ENCODE results near the gene GTF2A1L. TPM values are rescaled to one million over a fixed set of nuclear protein-coding genes. Genes with fewer than 3 reads are reported as not detected.
"Not testable (repeated sequence)": the region's sequence is repeated elsewhere in the genome, so short reads cannot be mapped to it uniquely, and the experiment has no call there.

Gene GTF2A1L
- polyA plus RNA-seq, 5 donors: 0.16 to 1.2 (median 0.86) TPM; not detected in 1

GRCh38 chr2:48699348-48699930 is 81.8 kb downstream of the GTF2A1L start:
- no peak for DNase-seq

- DNase-seq: not testable (repeated sequence)
These were observed 86.0 kb downstream of the GTF2A1L start for GRCh38 chr2:48703621-48704020.

- DNase-seq: no peak
These were observed 89.8 kb downstream of the GTF2A1L start for GRCh38 chr2:48707466-48707865.

GRCh38 chr2:48709096-48710034 is 91.7 kb downstream of the GTF2A1L start:
- no peak for DNase-seq

GRCh38 chr2:48711343-48711742 is 93.7 kb downstream of the GTF2A1L start:
- no peak for DNase-seq

GRCh38 chr2:48712151-48712550 is 94.5 kb downstream of the GTF2A1L start:
- DNase-seq: no peak

GRCh38 chr2:48713647-48714046 is 96.0 kb downstream of the GTF2A1L start:
- no peak for DNase-seq

GRCh38 chr2:48714245-48714644 is 96.6 kb downstream of the GTF2A1L start:
- no peak for DNase-seq

GRCh38 chr2:48715042-48715899 is 97.6 kb downstream of the GTF2A1L start:
- no peak for DNase-seq

GRCh38 chr2:48715956-48716355 is 98.3 kb downstream of the GTF2A1L start:
- peak; percentile 52 to 55 for DNase-seq

- DNase-seq: no peak
These were observed 100.2 kb downstream of the GTF2A1L start for GRCh38 chr2:48717846-48718245.

GRCh38 chr2:48719480-48720177 is 102.0 kb downstream of the GTF2A1L start:
- peak in 1 of 2 donors; percentile 31 for DNase-seq

GRCh38 chr2:48721158-48721557 is 103.5 kb downstream of the GTF2A1L start:
- no peak for DNase-seq

GRCh38 chr2:48722391-48722790 is 104.7 kb downstream of the GTF2A1L start:
- DNase-seq: no peak

GRCh38 chr2:48723129-48723528 is 105.5 kb downstream of the GTF2A1L start:
- DNase-seq: no peak

- DNase-seq: no peak
These were observed 106.6 kb downstream of the GTF2A1L start for GRCh38 chr2:48724278-48724677.

GRCh38 chr2:48725696-48726494 is 108.2 kb downstream of the GTF2A1L start:
- no peak for DNase-seq

- no peak for DNase-seq
These were observed 109.9 kb downstream of the GTF2A1L start for GRCh38 chr2:48727560-48727959.

GRCh38 chr2:48728295-48728694 is 110.6 kb downstream of the GTF2A1L start:
- DNase-seq: no peak

GRCh38 chr2:48728840-48729239 is 111.2 kb downstream of the GTF2A1L start:
- DNase-seq: no peak

All from right lung (tissue), 5 donors.